ENCODE data around the gene ANKK1. TPM values are rescaled to one million over a fixed set of nuclear protein-coding genes. Genes with fewer than 3 reads are reported as not detected.

Gene ANKK1
- total and polyA plus RNA-seq, 9 of the 15 experiments (the other 6 are each of a cell fraction or from before 2014, with no cell fraction given), result not detected

- Histone ChIP-seq H3K9me1 (ENCODE audit: control insufficient read depth, insufficient read depth, low read length) (no peaks in the 10 kb centered on the region), H3K27ac (ENCODE audit: extremely low read depth, low read depth, low read length) (no peak overlapping the region), H4K20me1 (replicated peaks; ENCODE audit: control insufficient read depth, insufficient read depth, low read length) (peaks cover 4% of the 10 kb centered on the region; the same call in 1 of the 2 replicates), H3K27me3 (ENCODE audit: control insufficient read depth in 2 of 2, insufficient read depth in 2 of 2, low read length in 2 of 2) (peaks cover 11 to 43% of the 10 kb centered on the region in 2 experiments), H3K9me3 (replicated peaks; ENCODE audit: control insufficient read depth, insufficient read depth, low read depth, low read length) (no peaks in the 10 kb centered on the region), H3K4me1 (replicated peaks in 1 of 2; ENCODE audit: control insufficient read depth in 2 of 2, insufficient read depth in 2 of 2, low read length in 2 of 2) (peaks cover 0 to 5% of the 10 kb centered on the region in 2 experiments; a peak in 1 of 5 replicates), H2AFZ (ENCODE audit: low read depth, low read length) (no peak overlapping the region), H3K9ac (ENCODE audit: insufficient read depth in 1 of 2, low read depth in 2 of 2, low read length in 2 of 2) (no peak overlapping the region), H3K4me3 (no peak overlapping the region), H3K79me2 (ENCODE audit: control insufficient read depth, insufficient read depth, low read length) (no peaks in the 10 kb centered on the region), H3K36me3 (ENCODE audit: control insufficient read depth, insufficient read depth, low read length) (no peaks in the 10 kb centered on the region), H3K4me2 (ENCODE audit: insufficient read depth, low read length) (no peak overlapping the region)
- ATAC-seq (peak; percentile 72), DNase-seq (ENCODE audit: extremely low read depth in 1 of 4, low spot score in 3 of 4) (peak in 2 of 4 experiments; percentile 42 to 49), FAIRE-seq (no peak)
- ChIA-PET CTCF (ENCODE audit: low intra/inter-chr PET ratio) (no interaction called here), POLR2A (interaction anchor here (0.6 to 1.6 kb wide), 4 partner anchors 11 to 1754 kb away, joined by 3 to 5 read pairs (median 4); partner anchors contain the start of gene NCAM1)
- in situ Hi-C loops (cut with MboI) (no loop called here), intact Hi-C loops (cut with micrococcal nuclease) (no loop called here)
- WGBS (ENCODE audit: insufficient coverage, low coverage, missing lambda C conversion rate), result 2% methylated on average over 8 of the region's 8 CpGs
- BruUV-seq (replicated peaks), result no TSS peak
- TF ChIP-seq PATZ1 (CRISPR knock-in tag; IDR thresholded peaks at IDR 0.05; ENCODE audit: borderline replicate concordance) (no peak), MTA3 (IDR thresholded peaks at IDR 0.05; ENCODE audit: borderline replicate concordance) (no peak), JUNB (CRISPR knock-in tag; conservative IDR thresholded peaks at IDR 0.05) (0 out of 2 replicates have a peak, but pooled peaks have one; percentile 52), ZHX1 (conservative IDR thresholded peaks at IDR 0.05; ENCODE audit: low read length) (no peak), CXXC5 (CRISPR knock-in tag; IDR thresholded peaks at IDR 0.05) (0 out of 2 replicates have a peak, but pooled peaks have one; percentile 24), ZNF639 (CRISPR knock-in tag; conservative IDR thresholded peaks at IDR 0.05 in 1 of 2, IDR thresholded peaks at IDR 0.05 in 1 of 2) (peak in 1 of 2 experiments; percentile 37; a peak in 1 of 4 replicates), USF2 (CRISPR knock-in tag; IDR thresholded peaks at IDR 0.05) (peak; percentile 34; the same call in 1 of the 2 replicates), TCF15 (CRISPR knock-in tag; IDR thresholded peaks at IDR 0.05) (no peak), EHMT2 (IDR thresholded peaks at IDR 0.05) (peak; percentile 35; the same call in 1 of the 2 replicates), CREB1 (IDR thresholded peaks at IDR 0.05) (0 out of 2 replicates have a peak, but pooled peaks have one; percentile 30), CREB1 (CRISPR knock-in tag; IDR thresholded peaks at IDR 0.05) (no peak), JUN (IDR thresholded peaks at IDR 0.05; ENCODE audit: borderline replicate concordance, low read depth, low read length) (peak; percentile 67), JUN (CRISPR knock-in tag; IDR thresholded peaks at IDR 0.05; ENCODE audit: borderline replicate concordance) (no peak)
Observed at GRCh38 chr11:113447621-113448315, 60.2 kb downstream of the ANKK1 start.
